DND-41 (cell line): ENCODE data around the gene CPN1.

ENCODE experiments used
- ATAC-seq: fragments of 200-7000 bp; cut with Tn5 transposase; 3 replicates; pipeline ENCODE4 v1.9.1; 2021; ENCODE audit warnings: low read depth; ENCODE audit not compliant: insufficient read depth
- DNase-seq: peaks from one replicate; pipeline ENCODE4 v3.0.0-alpha.2; 2020
- H2AFZ ChIP-seq: 2 replicates; pipeline ENCODE4 v1.6.0; 2012; ENCODE audit warnings: low read depth, low read length
- H3K27ac ChIP-seq: 2 replicates; pipeline ENCODE4 v1.5.1; 2012; ENCODE audit warnings: low read length, inconsistent platforms
- H3K27me3 ChIP-seq: fragments of 200-600 bp; sonication (generic); 2 replicates; pipeline ENCODE4 v1.6.0; 2012; ENCODE audit warnings: low read length, mild to moderate bottlenecking, inconsistent platforms; ENCODE audit not compliant: insufficient read depth, poor library complexity
- H3K36me3 ChIP-seq: 2 replicates; pipeline ENCODE4 v1.5.1; 2012; ENCODE audit warnings: low read length, inconsistent platforms; ENCODE audit not compliant: insufficient read depth
- H3K4me1 ChIP-seq: 2 replicates; pipeline ENCODE4 v1.5.1; 2012; ENCODE audit warnings: mild to moderate bottlenecking, low read length; ENCODE audit not compliant: insufficient read depth
- H3K4me2 ChIP-seq: 2 replicates; pipeline ENCODE4 v1.6.0; 2012; ENCODE audit warnings: mild to moderate bottlenecking, moderate library complexity, low read length, inconsistent platforms; ENCODE audit not compliant: insufficient read depth
- H3K4me3 ChIP-seq, 2 experiments: fragments of 200-600 bp in 1 of 2; shearing (Covaris generic) in 1 of 2; 2 replicates each; pipeline ENCODE4 v1.5.1; 2012 to 2016; ENCODE audit warnings: inconsistent platforms in 2 of 2, low read length in 2 of 2, mild to moderate bottlenecking in 2 of 2, low read depth in 1 of 2, moderate library complexity in 1 of 2
- H3K79me2 ChIP-seq: 2 replicates; pipeline ENCODE4 v1.6.0; 2012; ENCODE audit warnings: low read length, inconsistent platforms; ENCODE audit not compliant: insufficient read depth
- H3K9ac ChIP-seq: 2 replicates; pipeline ENCODE4 v1.6.0; 2012; ENCODE audit warnings: low read depth, mild to moderate bottlenecking, inconsistent platforms, low read length, moderate library complexity
- H3K9me3 ChIP-seq: 2 replicates; pipeline ENCODE4 v1.5.1; 2012; ENCODE audit warnings: low read length, moderate library complexity, mild to moderate bottlenecking, inconsistent platforms; ENCODE audit not compliant: insufficient read depth, severe bottlenecking
- H4K20me1 ChIP-seq: 2 replicates; pipeline ENCODE4 v1.6.0; 2012; ENCODE audit warnings: low read length; ENCODE audit not compliant: insufficient read depth
- CTCF ChIP-seq: IDR thresholded peaks from 2 replicates; pipeline ENCODE4 v1.5.1; 2012; ENCODE audit warnings: borderline replicate concordance, low read length, moderate library complexity, mild to moderate bottlenecking; ENCODE audit not compliant: poor library complexity, severe bottlenecking; ENCODE audit errors: extremely low read depth
- EZH2 ChIP-seq: IDR thresholded peaks from 3 replicates; pipeline ENCODE4 v1.6.1; 2012; ENCODE audit warnings: borderline replicate concordance, low read depth, mild to moderate bottlenecking, moderate library complexity, low read length, inconsistent platforms; ENCODE audit not compliant: severe bottlenecking

The CPN1 gene

GRCh38 chr10:100103581-100103980 lies 21.9 kb upstream of the CPN1 start:
- Histone ChIP-seq H3K4me3 (no peak overlapping the region), H3K27ac (no peak overlapping the region), H2AFZ (no peak overlapping the region), H3K4me2 (no peak overlapping the region), H3K79me2 (no peaks in the 10 kb centered on the region), H4K20me1 (no peaks in the 10 kb centered on the region), H3K9me3 (no peaks in the 10 kb centered on the region), H3K9ac (no peak overlapping the region), H3K36me3 (no peaks in the 10 kb centered on the region), H3K4me1 (no peaks in the 10 kb centered on the region), H3K27me3 (peaks cover 6% of the 10 kb centered on the region)
- no peak for ATAC-seq
- TF ChIP-seq CTCF = no peak
- no peak for TF ChIP-seq EZH2
- DNase-seq = no peak

GRCh38 chr10:100101192-100102076 lies 19.8 kb upstream of the CPN1 start:
- Histone ChIP-seq H4K20me1 (no peaks in the 10 kb centered on the region), H3K27ac (no peak overlapping the region), H3K4me1 (no peaks in the 10 kb centered on the region), H3K9ac (no peak overlapping the region), H3K27me3 (peaks cover 3% of the 10 kb centered on the region), H3K9me3 (no peaks in the 10 kb centered on the region), H3K36me3 (no peaks in the 10 kb centered on the region), H2AFZ (no peak overlapping the region), H3K4me3 (no peak overlapping the region), H3K4me2 (no peak overlapping the region), H3K79me2 (no peaks in the 10 kb centered on the region)
- TF ChIP-seq EZH2 (no peak), CTCF (no peak)
- no peak for ATAC-seq
- DNase-seq = no peak

- no peaks in the 10 kb centered on the region for H4K20me1 ChIP-seq
- TF ChIP-seq EZH2 (no peak), CTCF (no peak)
- no peak overlapping the region for H2AFZ ChIP-seq
- H3K9ac ChIP-seq = no peak overlapping the region
- no peak overlapping the region for H3K4me2 ChIP-seq
- peaks cover 3% of the 10 kb centered on the region for H3K27me3 ChIP-seq
- H3K9me3 ChIP-seq = no peaks in the 10 kb centered on the region
- no peak overlapping the region for H3K27ac ChIP-seq
- ATAC-seq = no peak
- no peaks in the 10 kb centered on the region for H3K79me2 ChIP-seq
- no peaks in the 10 kb centered on the region for H3K4me1 ChIP-seq
- H3K36me3 ChIP-seq = no peaks in the 10 kb centered on the region
- DNase-seq = no peak
- H3K4me3 ChIP-seq = no peak overlapping the region
Observed at GRCh38 chr10:100100651-100101184, 19.0 kb upstream of the CPN1 start.
